Heart left ventricle (tissue), 16 donors: ENCODE results near the gene NR2F1. TPM values are rescaled to one million over a fixed set of nuclear protein-coding genes. Genes with fewer than 3 reads are reported as not detected.

ENCODE experiments used
- ATAC-seq, 4 donors: fragments of 200-7000 bp; cut with Tn5 transposase; one replicate each; pipeline ENCODE4 v1.9.1; 2020 to 2022; ENCODE audit warnings: moderate library complexity in 4 of 4, mild to moderate bottlenecking in 3 of 4, moderate number of reproducible peaks in 1 of 4
- DNase-seq, 5 donors: peaks; one replicate each; pipeline ENCODE4 v3.0.0-alpha.2; 2020
- H3K27ac ChIP-seq, 12 donors: fragments of 200-600 bp; sonication (generic) in 4 of 12; one replicate each; pipeline versions ENCODE4 v1.5.0 to v1.8.0; 2016 to 2022; ENCODE audit warnings: mild to moderate bottlenecking in 2 of 12
- H3K27me3 ChIP-seq, 9 donors: fragments of 200-600 bp; sonication (generic) in 2 of 9; one replicate each; pipeline versions ENCODE4 v1.5.1 to v1.8.0; 2016 to 2022; ENCODE audit warnings: mild to moderate bottlenecking in 3 of 9
- H3K36me3 ChIP-seq, 9 donors: fragments of 200-600 bp; sonication (generic) in 2 of 9; one replicate each; pipeline versions ENCODE4 v1.5.0 to v1.8.0; 2018 to 2022; ENCODE audit warnings: mild to moderate bottlenecking in 2 of 9
- H3K4me1 ChIP-seq, 12 donors: fragments of 200-600 bp; sonication (generic) in 4 of 12; one replicate each; pipeline versions ENCODE4 v1.5.0 to v1.8.0; 2016 to 2022; ENCODE audit warnings: mild to moderate bottlenecking in 3 of 12
- H3K4me3 ChIP-seq, 12 donors: fragments of 200-600 bp; sonication (generic) in 4 of 12; one replicate each; pipeline versions ENCODE4 v1.5.0 to v1.8.0; 2017 to 2022; ENCODE audit warnings: mild to moderate bottlenecking in 9 of 12, moderate library complexity in 4 of 12
- H3K9me3 ChIP-seq, 12 donors: fragments of 200-600 bp; sonication (generic) in 4 of 12; one replicate each; pipeline versions ENCODE4 v1.5.0 to v1.8.0; 2016 to 2022; ENCODE audit warnings: mild to moderate bottlenecking in 1 of 12
- CTCF ChIP-seq, 12 donors: fragments of 200-600 bp; sonication (generic) in 4 of 12; IDR thresholded peaks; one replicate each; pipeline versions ENCODE4 v1.5.0 to v1.8.0; 2018 to 2022; ENCODE audit warnings: antibody characterized with exemption in 12 of 12, mild to moderate bottlenecking in 5 of 12
- POLR2A ChIP-seq, 2 donors: fragments of 450-650 bp; IDR thresholded peaks; one replicate each; pipeline ENCODE4 v1.6.1; 2017; ENCODE audit warnings: antibody characterized with exemption in 2 of 2, mild to moderate bottlenecking in 2 of 2, moderate library complexity in 2 of 2
- WGBS, 4 donors: extraction: QIAGEN DNeasy Blood & Tissue Kit in 2 of 4; methylation state at CpG; one replicate each; pipeline versions ENCODE4 v1.1.5 to v1.1.7; 2013 to 2018; 5-methylcytosine and 5-hydroxymethylcytosine counted together
- intact Hi-C, 10 donors: fragments of 100-400 bp; cut with DNase I; formaldehyde crosslinking; loops; one replicate each; pipeline versions ENCODE4 v1.11.1 to v1.14.2; 2022
- polyA plus RNA-seq, 2 donors: library from polyadenylated mRNA; stranded (reverse); fragments of 200-250 nt; gene quantifications; one replicate each; pipeline ENCODE4 v1.2.3, GENCODE V29; 2013
- total RNA-seq, 9 donors: library from RNA; depleted of rRNA in 2 of 9; stranded (reverse); fragments of >200 nt in 2 of 9; fragmentation: NEBNext Ultra II Directional in 3 of 9; extraction: Animal tissue kit (Norgen Biotek cat#: 25700) in 3 of 9; gene quantifications; one replicate each; pipeline versions ENCODE4 v1.1.0 to v1.2.4, GENCODE V29; 2016 to 2023
- donor health status: ischemic (EF 13 %, LVEDD 7.1; RV severe dilation, severe dysfunction).
- donor health status: healthy with polysubstance abuse.
- donor health status: DM: no; HTN: yes; CAD: no.
- donor health status: DM: no; HTN: no; CAD: no.
- donor health status: ischemic (EF 25% LVEDD 6.9; RV normal size, moderate dysfunction).
- donor health status: ischemic (EF 25% LVEDD 5.7; RV mildly dilated, moderate dysfunction).
- donor health status: healthy.
- donor health status: DM: yes; HTN: yes; CAD: no.
- donor health status: ischemic (EF 35%, LVEDD 5.7; RV mildly dilated, moderate dysfunction).
- donor health status: nonischemic (EF 11% LVEDD 7.7; RV severe dilation, severe dysfunction).
- donor health status: DM: yes; HTN: yes; CAD: no.
- donor health status: PGD.
- donor health status: ischemic (EF 29% LVEDD 5.4; RV normal size, mild dysfunction).
- donor health status: nonischemic (EF 23%, LVEDD 6.1; RV moderate dilation, normal function).

The NR2F1 gene
- total and polyA plus RNA-seq, 11 donors, result 0.37 to 13.5 (median 0.57) TPM; not detected in 3

GRCh38 chr5:93589152-93589828 is 6.3 kb downstream of the NR2F1 start:
- peaks cover 0 to 14% (median 2%) of the 10 kb centered on the region in 12 donors for H3K4me1 ChIP-seq
- WGBS, 4 donors, result 89 to 93% (median 92%) methylated on average over 6 of the region's 6 CpGs
- intact Hi-C loops, result loop anchor here in 4 of 10 donors (10.0 kb wide), 3 partner anchors 326 to 1146 kb away; no protein-coding TSS in a partner anchor
- no peaks in the 10 kb centered on the region for H3K9me3 ChIP-seq
- H3K27me3 ChIP-seq, result peaks cover 24 to 88% (median 57%) of the 10 kb centered on the region in 9 donors
- no peak overlapping the region for H3K27ac ChIP-seq
- H3K36me3 ChIP-seq, result no peaks in the 10 kb centered on the region
- TF ChIP-seq CTCF (IDR thresholded peaks at IDR 0.05) (no peak), POLR2A (IDR thresholded peaks at IDR 0.05) (no peak)
- H3K4me3 ChIP-seq, result no peak overlapping the region
- ATAC-seq (no peak), DNase-seq (no peak)

GRCh38 chr5:93589829-93590215 is 6.8 kb downstream of the NR2F1 start:
- Histone ChIP-seq H3K36me3 (no peaks in the 10 kb centered on the region), H3K4me1 (peaks cover 0 to 9% (median 2%) of the 10 kb centered on the region in 12 donors), H3K4me3 (no peak overlapping the region), H3K27me3 (peaks cover 28 to 94% (median 62%) of the 10 kb centered on the region in 9 donors), H3K27ac (no peak overlapping the region), H3K9me3 (peaks cover 0 to 4% (median 0%) of the 10 kb centered on the region in 12 donors)
- intact Hi-C loops, result loop anchor here in 5 of 10 donors (10.0 kb wide), 4 partner anchors 295 to 1145 kb away; no protein-coding TSS in a partner anchor
- WGBS, 4 donors, result 80 to 88% (median 83%) methylated on average over 2 of the region's 2 CpGs
- no peak for ATAC-seq
- no peak for DNase-seq
- TF ChIP-seq POLR2A (IDR thresholded peaks at IDR 0.05) (no peak), CTCF (IDR thresholded peaks at IDR 0.05) (no peak)

GRCh38 chr5:93590493-93590892 is 7.5 kb downstream of the NR2F1 start:
- Histone ChIP-seq H3K4me1 (peaks cover 0 to 5% (median 0%) of the 10 kb centered on the region in 12 donors), H3K4me3 (no peak overlapping the region), H3K9me3 (peaks cover 0 to 11% (median 0%) of the 10 kb centered on the region in 12 donors), H3K36me3 (no peaks in the 10 kb centered on the region), H3K27me3 (peaks cover 32 to 95% (median 65%) of the 10 kb centered on the region in 9 donors), H3K27ac (no peak overlapping the region)
- ATAC-seq (no peak), DNase-seq (no peak)
- TF ChIP-seq CTCF (IDR thresholded peaks at IDR 0.05) (no peak), POLR2A (IDR thresholded peaks at IDR 0.05) (no peak)
- intact Hi-C loops, result loop anchor here in 1 of 10 donors (10.0 kb wide), 1 partner anchor 294 kb away; no protein-coding TSS in a partner anchor
- WGBS, 4 donors, result 67 to 73% (median 70%) methylated on average over 3 of the region's 3 CpGs

GRCh38 chr5:93591323-93591945 is 8.4 kb downstream of the NR2F1 start:
- no peak for ATAC-seq
- H3K4me3 ChIP-seq, result no peak overlapping the region
- peaks cover 34 to 95% (median 65%) of the 10 kb centered on the region in 9 donors for H3K27me3 ChIP-seq
- no peak overlapping the region for H3K27ac ChIP-seq
- DNase-seq, result no peak
- TF ChIP-seq POLR2A (IDR thresholded peaks at IDR 0.05) (no peak), CTCF (IDR thresholded peaks at IDR 0.05) (no peak)
- peaks cover 0 to under 1% (median 0%) of the 10 kb centered on the region in 12 donors for H3K4me1 ChIP-seq
- H3K36me3 ChIP-seq, result no peaks in the 10 kb centered on the region
- WGBS, 4 donors, result 78 to 92% (median 84%) methylated on average over 4 of the region's 4 CpGs
- peaks cover 0 to 15% (median 0%) of the 10 kb centered on the region in 12 donors for H3K9me3 ChIP-seq
- intact Hi-C loops, result loop anchor here in 1 of 10 donors (10.0 kb wide), 1 partner anchor 293 kb away; no protein-coding TSS in a partner anchor
